CD14-positive monocyte (primary cell): ENCODE results near the gene SPOP. TPM values are rescaled to one million over a fixed set of nuclear protein-coding genes. Genes with fewer than 3 reads are reported as not detected.

Experiments used
- DNase-seq, 3 donors: peaks; one replicate each; pipeline ENCODE4 v3.0.0-alpha.2; 2011 to 2022
- H2AFZ ChIP-seq: 2 replicates; pipeline ENCODE4 v1.6.0; 2012; ENCODE audit warnings: mild to moderate bottlenecking, low read depth, low read length, inconsistent platforms; ENCODE audit not compliant: insufficient read depth, poor library complexity, severe bottlenecking
- H3K27ac ChIP-seq, 2 donors: 1 replicate in 1 of 2; 2 replicates in 1 of 2; pipeline ENCODE4 v1.5.1; 2012 to 2013; ENCODE audit warnings: low read length in 2 of 2, control low read depth in 1 of 2, inconsistent platforms in 1 of 2, low read depth in 1 of 2, mild to moderate bottlenecking in 1 of 2
- H3K27me3 ChIP-seq, 2 donors: one replicate each; pipeline versions ENCODE4 v1.6.0 to v1.6.1; 2011 to 2013; ENCODE audit warnings: low read length in 2 of 2; ENCODE audit not compliant: control insufficient read depth in 2 of 2, insufficient read depth in 2 of 2
- H3K36me3 ChIP-seq, 2 donors: replicated peaks in 1 of 2; 1 replicate in 1 of 2; 2 replicates in 1 of 2; pipeline versions ENCODE4 v1.5.1 to v1.6.1; 2012 to 2013; ENCODE audit warnings: low read length in 2 of 2, control low read depth in 1 of 2, inconsistent platforms in 1 of 2, mild to moderate bottlenecking in 1 of 2; ENCODE audit not compliant: insufficient read depth in 2 of 2, control insufficient read depth in 1 of 2
- H3K4me1 ChIP-seq, 2 donors: 1 replicate in 1 of 2; 2 replicates in 1 of 2; pipeline versions ENCODE4 v1.5.1 to v1.6.1; 2012 to 2013; ENCODE audit warnings: low read length in 2 of 2, control low read depth in 1 of 2, inconsistent platforms in 1 of 2, mild to moderate bottlenecking in 1 of 2, moderate library complexity in 1 of 2; ENCODE audit not compliant: insufficient read depth in 2 of 2, control insufficient read depth in 1 of 2
- H3K4me2 ChIP-seq: replicated peaks from 2 replicates; pipeline ENCODE3; 2012; ENCODE audit warnings: low read length, moderate library complexity, mild to moderate bottlenecking; ENCODE audit not compliant: poor library complexity, severe bottlenecking; ENCODE audit errors: extremely low read depth
- H3K4me3 ChIP-seq, 3 experiments: fragments of 200-600 bp in 1 of 3; sonication (generic) in 1 of 3; replicated peaks in 1 of 3; 1 replicate in 2 of 3; 2 replicates in 1 of 3; pipeline ENCODE4 v1.5.1; 2011 to 2013; ENCODE audit warnings: low read length in 3 of 3, mild to moderate bottlenecking in 3 of 3, control low read depth in 2 of 3, low read depth in 2 of 3, inconsistent platforms in 1 of 3, moderate library complexity in 1 of 3
- H3K79me2 ChIP-seq: 2 replicates; pipeline ENCODE4 v1.6.0; 2012; ENCODE audit warnings: mild to moderate bottlenecking, control low read depth, inconsistent platforms, low read length, moderate library complexity; ENCODE audit not compliant: insufficient read depth
- H3K9ac ChIP-seq: 2 replicates; pipeline ENCODE4 v1.6.0; 2017; ENCODE audit warnings: low read length, mild to moderate bottlenecking; ENCODE audit not compliant: insufficient read depth, poor library complexity, severe bottlenecking
- H3K9me3 ChIP-seq, 2 donors: replicated peaks in 1 of 2; 1 replicate in 1 of 2; 2 replicates in 1 of 2; pipeline versions ENCODE4 v1.5.1 to v1.6.1; 2012 to 2013; ENCODE audit warnings: low read length in 2 of 2, control low read depth in 1 of 2; ENCODE audit not compliant: control insufficient read depth in 1 of 2, insufficient read depth in 1 of 2
- H4K20me1 ChIP-seq: 2 replicates; pipeline ENCODE4 v1.6.0; 2012; ENCODE audit warnings: mild to moderate bottlenecking, low read length, control low read depth, moderate library complexity; ENCODE audit not compliant: insufficient read depth
- H3K27ac Mint-ChIP-seq, 7 donors: one replicate each; pipeline ENCODE4 v1.8.0; 2020; ENCODE audit warnings: mild to moderate bottlenecking in 7 of 7, mixed read lengths in 7 of 7, moderate library complexity in 6 of 7, inconsistent platforms in 2 of 7
- H3K27me3 Mint-ChIP-seq, 3 donors: one replicate each; pipeline ENCODE4 v1.8.0; 2021 to 2022; ENCODE audit warnings: low read depth in 3 of 3, mild to moderate bottlenecking in 3 of 3, mixed read lengths in 3 of 3, moderate library complexity in 3 of 3, inconsistent platforms in 1 of 3
- H3K36me3 Mint-ChIP-seq, 2 donors: one replicate each; pipeline ENCODE4 v1.8.0; 2020; ENCODE audit warnings: mixed read lengths in 2 of 2, inconsistent platforms in 1 of 2, mild to moderate bottlenecking in 1 of 2
- H3K4me1 Mint-ChIP-seq: one replicate; pipeline ENCODE4 v1.8.0; 2020; ENCODE audit warnings: mild to moderate bottlenecking, mixed read lengths
- H3K4me3 Mint-ChIP-seq, 2 donors: one replicate each; pipeline ENCODE4 v1.8.0; 2020; ENCODE audit warnings: mild to moderate bottlenecking in 2 of 2, mixed read lengths in 2 of 2, moderate library complexity in 1 of 2
- H3K9me3 Mint-ChIP-seq, 7 donors: one replicate each; pipeline ENCODE4 v1.8.0; 2020 to 2022; ENCODE audit warnings: mixed read lengths in 7 of 7, mild to moderate bottlenecking in 6 of 7, moderate library complexity in 6 of 7, inconsistent platforms in 2 of 7
- WGBS: methylation state at CpG from one replicate; pipeline ENCODE4 v1.1.5; 2013; ENCODE audit warnings: missing lambda C conversion rate; ENCODE audit not compliant: insufficient coverage; 5-methylcytosine and 5-hydroxymethylcytosine counted together
- intact Hi-C, 2 donors: fragments of 100-400 bp; cut with micrococcal nuclease; formaldehyde crosslinking; loops; one replicate each; pipeline versions ENCODE4 v1.15.0 to v1.15.1; 2023
- polyA plus RNA-seq, 3 donors: library from polyadenylated mRNA; depleted of rRNA in 1 of 3; unstranded in 2 of 3; stranded (reverse) in 1 of 3; fragments of 300-500 nt in 2 of 3; fragments of >200 nt in 1 of 3; fragmentation: Illumina TruSeq in 2 of 3; gene quantifications; 1 replicate in 2 of 3; 2 replicates in 1 of 3; pipeline ENCODE4 v1.2.3, GENCODE V29; 2012 to 2021
- TF ChIP-seq, protein P1 (sequence below): fragments of 200-600 bp; IDR thresholded peaks from one replicate; pipeline ENCODE4 v1.8.0; 2022; ENCODE audit warnings: antibody characterized with exemption, mild to moderate bottlenecking

SPOP gene
- polyA plus RNA-seq, 3 donors, result 41.3 to 65.5 (median 63.2) TPM

DNA sequence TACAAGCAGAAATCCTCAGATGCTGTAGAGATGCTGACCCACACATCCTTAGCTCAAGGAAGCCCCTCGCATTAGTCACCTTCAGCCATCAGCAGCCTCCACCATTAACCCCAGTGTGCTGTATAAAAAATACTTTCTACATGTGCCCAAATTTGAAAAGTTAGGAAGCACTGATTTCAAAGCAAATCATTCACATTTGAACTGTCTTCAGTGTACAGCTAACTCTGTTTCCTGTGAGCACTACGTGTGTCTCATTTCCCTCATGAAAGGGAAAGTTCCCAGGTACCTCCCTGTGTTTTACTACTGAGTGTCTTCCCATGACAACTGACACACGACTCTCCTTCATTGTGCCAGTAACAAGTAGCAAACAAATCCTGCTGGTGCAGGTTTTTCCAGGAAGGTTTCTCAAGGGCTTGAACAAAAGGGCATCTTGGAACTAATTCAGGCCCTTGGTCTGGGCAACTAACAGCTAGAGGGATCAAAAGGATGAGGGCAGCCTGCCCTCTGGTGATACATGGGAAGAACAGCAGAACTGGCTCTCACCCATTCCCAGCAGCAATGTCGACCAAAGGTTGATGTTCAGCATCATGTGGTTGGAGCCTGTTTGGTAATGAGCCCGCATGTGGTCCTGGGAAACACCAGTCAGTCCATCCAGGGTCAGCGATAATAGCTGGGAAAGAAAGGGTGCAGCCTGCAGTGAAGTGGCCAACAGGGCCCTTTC lies 25.8 kb upstream of the SPOP start:
- Histone ChIP-seq H3K4me2 (no peak overlapping the region), H3K27ac (peak overlapping the region in 1 of 2 donors; percentile 10), H3K27me3 (no peaks in the 10 kb centered on the region), H2AFZ (no peak overlapping the region), H3K79me2 (peaks cover 22% of the 10 kb centered on the region), H3K9ac (no peak overlapping the region), H3K9me3 (no peaks in the 10 kb centered on the region), H3K4me3 (no peak overlapping the region), H3K4me1 (peaks cover 17 to 20% of the 10 kb centered on the region in 2 donors), H3K36me3 (peaks cover 60 to 74% of the 10 kb centered on the region in 2 donors), H4K20me1 (no peaks in the 10 kb centered on the region)
- no peak overlapping the region for H3K4me3 Mint-ChIP-seq
- H3K27me3 Mint-ChIP-seq, result no peaks in the 10 kb centered on the region
- TF ChIP-seq, protein P1, sequence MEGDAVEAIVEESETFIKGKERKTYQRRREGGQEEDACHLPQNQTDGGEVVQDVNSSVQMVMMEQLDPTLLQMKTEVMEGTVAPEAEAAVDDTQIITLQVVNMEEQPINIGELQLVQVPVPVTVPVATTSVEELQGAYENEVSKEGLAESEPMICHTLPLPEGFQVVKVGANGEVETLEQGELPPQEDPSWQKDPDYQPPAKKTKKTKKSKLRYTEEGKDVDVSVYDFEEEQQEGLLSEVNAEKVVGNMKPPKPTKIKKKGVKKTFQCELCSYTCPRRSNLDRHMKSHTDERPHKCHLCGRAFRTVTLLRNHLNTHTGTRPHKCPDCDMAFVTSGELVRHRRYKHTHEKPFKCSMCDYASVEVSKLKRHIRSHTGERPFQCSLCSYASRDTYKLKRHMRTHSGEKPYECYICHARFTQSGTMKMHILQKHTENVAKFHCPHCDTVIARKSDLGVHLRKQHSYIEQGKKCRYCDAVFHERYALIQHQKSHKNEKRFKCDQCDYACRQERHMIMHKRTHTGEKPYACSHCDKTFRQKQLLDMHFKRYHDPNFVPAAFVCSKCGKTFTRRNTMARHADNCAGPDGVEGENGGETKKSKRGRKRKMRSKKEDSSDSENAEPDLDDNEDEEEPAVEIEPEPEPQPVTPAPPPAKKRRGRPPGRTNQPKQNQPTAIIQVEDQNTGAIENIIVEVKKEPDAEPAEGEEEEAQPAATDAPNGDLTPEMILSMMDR, result peak; percentile 21
- H3K27ac Mint-ChIP-seq, result peak overlapping the region in 1 of 7 donors; percentile 2
- peak in 1 of 3 donors; percentile 11 for DNase-seq
- 54% methylated on average over 3 of the region's 6 CpGs for WGBS
- peaks cover 67 to 74% of the 10 kb centered on the region in 2 donors for H3K36me3 Mint-ChIP-seq
- intact Hi-C loops, result no loop called here
- H3K4me1 Mint-ChIP-seq, result peaks cover 24% of the 10 kb centered on the region
- no peaks in the 10 kb centered on the region for H3K9me3 Mint-ChIP-seq

DNA sequence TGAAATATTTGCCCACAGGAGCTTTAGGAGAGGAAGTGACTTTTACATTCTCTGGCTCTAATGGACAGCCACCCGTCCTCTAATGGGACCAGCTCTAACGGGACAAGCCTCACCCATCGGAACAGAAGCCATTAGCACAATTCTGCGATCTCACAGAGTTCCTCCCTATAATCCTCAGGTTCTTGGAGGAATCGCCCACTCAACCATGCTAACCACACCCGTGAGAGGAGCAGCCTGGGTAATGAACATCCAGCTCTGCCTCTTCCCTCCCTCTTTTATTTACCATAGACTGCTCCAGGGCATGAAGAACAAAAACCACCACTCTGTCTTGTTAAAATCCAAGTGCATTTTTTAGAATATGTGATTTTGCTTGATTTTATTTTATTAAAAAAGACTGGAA lies 23.1 kb upstream of the SPOP start:
- Histone ChIP-seq H3K27me3 (no peaks in the 10 kb centered on the region), H3K9me3 (no peaks in the 10 kb centered on the region), H3K4me1 (peaks cover 6 to 8% of the 10 kb centered on the region in 2 donors), H3K4me2 (no peak overlapping the region), H3K27ac (no peak overlapping the region), H3K36me3 (peaks cover 60 to 69% of the 10 kb centered on the region in 2 donors), H3K4me3 (no peak overlapping the region), H2AFZ (no peak overlapping the region), H3K9ac (no peak overlapping the region), H4K20me1 (no peaks in the 10 kb centered on the region), H3K79me2 (peaks cover 5% of the 10 kb centered on the region)
- WGBS, result 85% methylated on average over 5 of the region's 6 CpGs
- Mint-ChIP-seq H3K9me3 (no peaks in the 10 kb centered on the region), H3K4me3 (no peak overlapping the region), H3K27ac (peak overlapping the region in 4 of 7 donors; percentile 6 to 77 (median 26)), H3K36me3 (peaks cover 65 to 68% of the 10 kb centered on the region in 2 donors), H3K27me3 (no peaks in the 10 kb centered on the region), H3K4me1 (peaks cover 18% of the 10 kb centered on the region)
- TF ChIP-seq, protein P1, result no peak
- intact Hi-C loops, result no loop called here
- DNase-seq, result no peak
